GOT3 (cell line): ENCODE data around the gene CCDC157.
A peak's percentile ranks its signal among the peaks of the same experiment; 100 is the strongest.

ENCODE experiments used
- DNase-seq: peaks from one replicate; lab custom pipeline; 2025; ENCODE audit warnings: mixed read lengths; lab: John Stamatoyannopoulos, UW

The CCDC157 gene

GRCh38 chr22:30416403-30416802 is 59.6 kb downstream of the CCDC157 start:
- DNase-seq = no peak

GRCh38 chr22:30416837-30417236 is 60.0 kb downstream of the CCDC157 start:
- no peak for DNase-seq

GRCh38 chr22:30420347-30421125 is 63.7 kb downstream of the CCDC157 start:
- no peak for DNase-seq

GRCh38 chr22:30421695-30422480 is 65.1 kb downstream of the CCDC157 start:
- no peak for DNase-seq

GRCh38 chr22:30422481-30423300 is 65.9 kb downstream of the CCDC157 start:
- peak; percentile 69 for DNase-seq

- DNase-seq = no peak
These were observed 66.6 kb downstream of the CCDC157 start for GRCh38 chr22:30423301-30423958.

- peak; percentile 95 for DNase-seq
These were observed 67.2 kb downstream of the CCDC157 start for GRCh38 chr22:30423959-30424533.

GRCh38 chr22:30424534-30425326 is 67.9 kb downstream of the CCDC157 start:
- DNase-seq = no peak

GRCh38 chr22:30425327-30425615 is 68.5 kb downstream of the CCDC157 start:
- no peak for DNase-seq

GRCh38 chr22:30425616-30426387 is 69.0 kb downstream of the CCDC157 start, which contains the start of gene MTFP1:
MTFP1 (plus strand) TSS chr22:30425768; CDS start chr22:30425880, 112 bp downstream.
- DNase-seq = no peak
